Skin of body (tissue), 3 donors: ENCODE results near the gene TOM1. TPM values are rescaled to one million over a fixed set of nuclear protein-coding genes. Genes with fewer than 3 reads are reported as not detected.
"Not testable (repeated sequence)": the region's sequence is repeated elsewhere in the genome, so short reads cannot be mapped to it uniquely, and the experiment has no call there.

Experiments used
- DNase-seq: peaks from one replicate; lab custom pipeline; 2025; lab: John Stamatoyannopoulos, UW
- small RNA-seq: library from RNA; depleted of rRNA; stranded (forward); fragments of <200 nt; gene quantifications from one replicate; pipeline ENCODE3, GENCODE V24; 2014; ENCODE audit warnings: low replicate concordance
- total RNA-seq: library from RNA; depleted of rRNA; stranded (reverse); fragments of >200 nt; gene quantifications from one replicate; pipeline ENCODE4 v1.2.3, GENCODE V29; 2014

The TOM1 gene
- total RNA-seq, 1 donor from 2014 or later: 33.4 TPM

GRCh38 chr22:35394810-35395563, 95.3 kb downstream of the TOM1 start:
- DNase-seq: no peak

- not testable (repeated sequence) for DNase-seq
These were observed 96.9 kb downstream of the TOM1 start for GRCh38 chr22:35396622-35397021.

GRCh38 chr22:35397095-35397904, 97.6 kb downstream of the TOM1 start:
- DNase-seq: no peak

Small RNA genes within 50 kb of the gene (small RNA-seq; reads per million reads assigned to genes)
- gene MIR3909 (3.2 reads per million, percentile 89 among the genes with 10 or more reads in this experiment), gene MIR6069 (not detected)

Other genes with a start within 250 kb of the TOM1 start
- not detected for gene ISX, start 233.7 kb upstream of the TOM1 start, total RNA-seq
- gene HMGXB4, start 42.4 kb upstream of the TOM1 start, total RNA-seq: 24.8 TPM
- gene HMOX1, start 81.2 kb downstream of the TOM1 start, total RNA-seq: 11.1 TPM
- gene MCM5, start 100.2 kb downstream of the TOM1 start, total RNA-seq: 26.6 TPM
- 0.30 TPM for gene RASD2, start 240.9 kb downstream of the TOM1 start, total RNA-seq